ENCODE measurements around the gene LONP2.
"Not testable (repeated sequence)": the region's sequence is repeated elsewhere in the genome, so short reads cannot be mapped to it uniquely, and the experiment has no call there.

Gene LONP2

DNA sequence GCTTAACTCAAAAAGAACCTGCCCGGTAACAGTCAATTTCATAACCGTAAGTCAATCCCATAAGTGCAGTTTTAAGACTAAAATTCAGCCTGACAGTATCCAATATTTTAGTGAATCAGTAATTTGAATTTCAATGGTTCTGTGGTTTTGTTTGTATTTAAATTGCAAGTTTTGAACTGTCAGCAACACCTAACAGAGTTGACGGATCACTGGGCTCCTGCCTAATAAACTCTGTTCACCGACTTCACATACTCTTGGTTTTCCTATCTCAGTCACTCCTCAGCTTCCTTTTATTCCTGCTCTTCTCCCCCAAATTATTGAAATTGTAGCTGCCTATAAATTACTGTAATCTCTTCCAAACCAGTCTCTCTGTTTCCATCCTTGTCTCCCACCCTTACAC lies 128.6 kb downstream of the LONP2 start:
- no peak for TF ChIP-seq ZFX (IDR thresholded peaks at IDR 0.05)
- TF ChIP-seq, protein P1, sequence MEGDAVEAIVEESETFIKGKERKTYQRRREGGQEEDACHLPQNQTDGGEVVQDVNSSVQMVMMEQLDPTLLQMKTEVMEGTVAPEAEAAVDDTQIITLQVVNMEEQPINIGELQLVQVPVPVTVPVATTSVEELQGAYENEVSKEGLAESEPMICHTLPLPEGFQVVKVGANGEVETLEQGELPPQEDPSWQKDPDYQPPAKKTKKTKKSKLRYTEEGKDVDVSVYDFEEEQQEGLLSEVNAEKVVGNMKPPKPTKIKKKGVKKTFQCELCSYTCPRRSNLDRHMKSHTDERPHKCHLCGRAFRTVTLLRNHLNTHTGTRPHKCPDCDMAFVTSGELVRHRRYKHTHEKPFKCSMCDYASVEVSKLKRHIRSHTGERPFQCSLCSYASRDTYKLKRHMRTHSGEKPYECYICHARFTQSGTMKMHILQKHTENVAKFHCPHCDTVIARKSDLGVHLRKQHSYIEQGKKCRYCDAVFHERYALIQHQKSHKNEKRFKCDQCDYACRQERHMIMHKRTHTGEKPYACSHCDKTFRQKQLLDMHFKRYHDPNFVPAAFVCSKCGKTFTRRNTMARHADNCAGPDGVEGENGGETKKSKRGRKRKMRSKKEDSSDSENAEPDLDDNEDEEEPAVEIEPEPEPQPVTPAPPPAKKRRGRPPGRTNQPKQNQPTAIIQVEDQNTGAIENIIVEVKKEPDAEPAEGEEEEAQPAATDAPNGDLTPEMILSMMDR (conservative IDR thresholded peaks at IDR 0.05), result no peak
- H3K27ac ChIP-seq, result no peak overlapping the region

DNA sequence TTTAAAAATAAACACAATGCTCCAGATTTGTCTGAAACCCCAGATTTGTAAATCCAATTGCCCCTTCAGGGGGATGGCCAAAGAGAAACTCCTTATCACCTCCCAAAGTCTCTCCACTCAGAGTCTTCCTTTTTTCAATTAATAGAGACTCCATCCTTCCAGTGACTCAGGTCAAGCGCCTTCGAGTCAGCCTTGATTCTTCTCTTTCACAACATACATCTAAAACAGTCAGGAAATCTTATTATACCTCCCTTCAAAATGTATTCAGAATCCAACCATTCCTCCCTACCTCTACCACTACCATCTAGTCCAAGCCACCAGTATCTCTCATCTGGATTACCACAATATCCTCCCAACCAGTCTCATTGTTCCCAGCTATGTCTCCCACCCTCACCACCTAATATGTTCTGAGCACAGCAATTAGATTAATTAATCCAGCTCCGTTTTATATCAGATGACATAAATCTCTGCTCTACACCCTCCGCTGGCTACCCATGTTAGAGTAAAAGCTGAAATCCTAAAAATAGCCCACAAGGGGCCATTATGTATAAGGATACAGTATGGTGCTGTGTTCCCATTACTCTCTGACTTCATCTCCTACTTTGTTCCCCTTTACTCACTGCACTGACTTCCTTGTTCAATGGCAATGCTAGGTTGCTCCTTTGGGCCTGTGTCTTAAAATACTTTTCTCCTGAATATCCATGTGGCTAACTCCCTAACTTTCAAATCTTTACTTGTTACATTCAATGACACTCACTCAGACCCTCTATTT lies 129.3 kb downstream of the LONP2 start:
- TF ChIP-seq, protein P1 (conservative IDR thresholded peaks at IDR 0.05), result no peak
- no peak for TF ChIP-seq ZFX (IDR thresholded peaks at IDR 0.05)
- H3K27ac ChIP-seq, result no peak overlapping the region

DNA sequence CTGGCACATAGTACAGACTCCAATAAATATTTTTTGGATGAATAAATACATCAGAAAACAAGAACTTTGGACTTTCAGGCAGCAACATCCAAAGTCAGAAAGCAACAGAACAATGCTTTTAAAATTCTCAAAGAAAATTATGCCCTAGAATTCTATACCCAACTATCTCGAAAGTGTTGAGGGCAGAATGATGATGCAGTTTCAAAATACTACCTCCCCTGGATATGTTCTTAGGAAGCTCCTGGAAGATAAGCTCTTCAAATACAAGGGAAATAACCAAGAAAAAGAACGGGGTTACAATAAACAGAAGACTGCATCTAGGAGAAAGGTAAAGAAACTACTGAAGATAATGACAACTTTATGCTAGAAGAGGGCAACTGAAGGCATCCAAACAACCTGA lies 130.2 kb downstream of the LONP2 start:
- TF ChIP-seq ZFX (IDR thresholded peaks at IDR 0.05), result no peak
- no peak overlapping the region for H3K27ac ChIP-seq

DNA sequence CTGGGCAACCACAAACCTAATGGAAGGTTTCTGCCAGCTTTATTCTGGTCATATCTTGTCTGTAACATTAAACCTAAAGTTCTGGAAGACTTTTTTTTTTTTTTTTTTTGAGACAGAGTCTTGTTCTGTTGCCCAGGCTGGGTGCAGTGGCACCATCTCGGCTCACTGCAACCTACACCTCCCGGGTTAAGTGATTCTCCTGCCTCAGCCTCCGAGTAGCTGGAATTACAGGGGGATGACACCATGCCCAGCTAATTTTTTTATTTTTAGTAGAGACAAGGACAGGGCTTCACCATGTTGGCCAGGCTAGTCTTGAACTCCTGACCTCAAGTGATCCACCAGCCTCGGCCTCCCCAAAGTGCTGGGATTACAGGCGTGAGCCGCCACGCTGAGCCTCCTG lies 133.2 kb downstream of the LONP2 start:
- not testable (repeated sequence) for H3K27ac ChIP-seq

DNA sequence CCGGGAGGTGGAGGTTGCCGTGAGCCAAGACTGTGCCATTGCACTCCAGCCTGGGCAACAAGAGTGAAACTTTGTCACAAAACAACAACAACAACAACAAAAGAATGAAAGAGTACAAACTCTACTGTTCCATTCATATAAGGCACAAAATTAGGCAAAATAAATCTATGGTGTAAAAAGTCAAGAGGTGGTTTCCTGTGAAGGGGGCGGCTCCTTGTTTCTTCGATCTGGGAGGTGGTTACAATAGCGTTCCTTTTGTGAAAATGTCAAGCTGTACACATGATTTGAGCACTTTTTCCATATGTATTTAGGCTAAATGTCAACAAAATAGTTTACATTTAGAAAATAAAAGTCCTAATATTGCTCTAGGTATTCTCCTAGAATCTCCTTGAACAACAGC lies 134.2 kb downstream of the LONP2 start:
- TF ChIP-seq ZFX (IDR thresholded peaks at IDR 0.05), result no peak
- TF ChIP-seq, protein P1 (conservative IDR thresholded peaks at IDR 0.05), result no peak
- H3K27ac ChIP-seq, result no peak overlapping the region

DNA sequence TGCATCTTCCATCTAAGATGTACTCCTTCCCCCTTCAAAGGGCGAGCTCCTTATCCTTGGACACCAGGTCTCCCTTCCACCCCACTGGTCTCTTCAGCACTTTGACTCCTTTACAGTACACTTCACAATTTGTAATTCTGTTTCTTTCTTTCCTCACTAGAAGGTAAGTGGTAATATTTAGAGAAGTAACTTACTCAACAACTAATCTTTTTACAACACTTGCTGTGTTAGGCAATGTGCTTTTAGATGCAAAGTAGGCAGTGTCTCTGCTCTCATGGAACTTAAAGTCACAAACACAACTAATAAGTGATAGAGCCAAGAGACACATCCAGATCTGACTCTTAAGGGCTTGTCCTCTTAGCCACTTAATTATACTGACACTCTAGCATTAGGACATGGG lies 134.7 kb downstream of the LONP2 start:
- no peak overlapping the region for H3K27ac ChIP-seq
- TF ChIP-seq ZFX (IDR thresholded peaks at IDR 0.05), result no peak
- TF ChIP-seq, protein P1 (conservative IDR thresholded peaks at IDR 0.05), result no peak

DNA sequence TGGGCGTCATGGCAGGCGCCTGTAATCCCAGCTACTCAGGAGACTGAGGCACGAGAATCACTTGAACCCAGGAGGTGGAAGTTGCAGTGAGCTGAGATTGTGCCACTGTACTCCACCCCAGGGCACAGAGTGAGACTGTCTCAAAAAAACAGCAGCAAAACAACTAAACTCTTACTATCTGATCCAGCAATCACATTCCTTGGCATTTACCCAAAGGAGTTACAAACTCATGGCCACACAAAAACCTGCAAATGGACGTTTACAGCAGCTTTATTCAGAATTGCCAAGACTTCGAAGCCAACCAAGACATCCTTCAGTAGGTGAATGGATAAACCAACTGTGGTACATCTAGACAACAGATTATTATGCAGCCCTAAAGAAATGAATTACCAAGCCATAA lies 137.1 kb downstream of the LONP2 start:
- no peak for TF ChIP-seq ZFX (IDR thresholded peaks at IDR 0.05)
- TF ChIP-seq, protein P1 (conservative IDR thresholded peaks at IDR 0.05), result no peak
- no peak overlapping the region for H3K27ac ChIP-seq

DNA sequence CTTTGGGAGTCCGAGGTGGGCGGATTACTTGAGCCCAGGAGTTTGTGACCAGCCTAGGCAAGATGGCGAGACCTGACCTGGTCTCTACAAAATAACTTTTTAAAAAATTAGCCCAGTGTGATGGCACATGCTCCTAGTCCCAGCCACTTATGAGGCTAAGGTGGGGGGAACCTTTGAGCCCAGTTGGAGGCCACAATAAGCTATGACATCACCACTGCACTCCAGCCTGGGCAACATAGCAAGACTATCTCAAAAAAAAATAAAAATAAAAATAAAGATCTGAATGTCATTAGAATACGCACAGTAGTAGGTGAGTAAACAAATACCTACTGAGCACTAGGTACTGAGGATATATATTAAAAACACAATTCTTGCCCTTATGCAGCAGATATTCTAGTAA lies 138.0 kb downstream of the LONP2 start:
- TF ChIP-seq, protein P1 (conservative IDR thresholded peaks at IDR 0.05), result no peak
- TF ChIP-seq ZFX (IDR thresholded peaks at IDR 0.05), result no peak
- no peak overlapping the region for H3K27ac ChIP-seq
